Upper lobe of right lung (tissue), 1 donor: Measurements from ENCODE around the gene MESD. TPM values are rescaled to one million over a fixed set of nuclear protein-coding genes. Genes with fewer than 3 reads are reported as not detected.

Experiments
- ATAC-seq: fragments of 200-7000 bp; cut with Tn5 transposase; one replicate; pipeline ENCODE4 v1.9.1; 2020; ENCODE audit warnings: mild to moderate bottlenecking, moderate library complexity
- DNase-seq: peaks from one replicate; pipeline ENCODE4 v3.0.0-alpha.2; 2020
- H3K27ac ChIP-seq: fragments of 200-600 bp; one replicate; pipeline ENCODE4 v1.8.0; 2022
- H3K27me3 ChIP-seq: fragments of 200-600 bp; one replicate; pipeline ENCODE4 v1.8.0; 2022; ENCODE audit warnings: mild to moderate bottlenecking
- H3K36me3 ChIP-seq: fragments of 200-600 bp; one replicate; pipeline ENCODE4 v1.8.0; 2022
- H3K4me1 ChIP-seq: fragments of 200-600 bp; one replicate; pipeline ENCODE4 v1.8.0; 2022
- H3K4me3 ChIP-seq: fragments of 200-600 bp; one replicate; pipeline ENCODE4 v1.8.0; 2022; ENCODE audit warnings: mild to moderate bottlenecking
- H3K9me3 ChIP-seq: fragments of 200-600 bp; one replicate; pipeline ENCODE4 v1.8.0; 2022
- intact Hi-C: fragments of 100-400 bp; cut with DNase I; formaldehyde crosslinking; loops from one replicate; pipeline ENCODE4 v1.11.0; 2022
- total RNA-seq: library from RNA; stranded (reverse); fragmentation: NEBNext Ultra II Directional; extraction: Animal tissue kit (Norgen Biotek cat#: 25700); gene quantifications from one replicate; pipeline ENCODE4 v1.2.1, GENCODE V29; 2021
- TF ChIP-seq, protein P1 (sequence below): fragments of 200-600 bp; IDR thresholded peaks from one replicate; pipeline ENCODE4 v1.8.0; 2022; ENCODE audit warnings: antibody characterized with exemption
- donor health status: DM: no; HTN: yes; CAD: no; lungs with severe emphysema.

MESD gene
- total RNA-seq, 1 donor from 2014 or later: 26.7 TPM

- H3K36me3 ChIP-seq: no peaks in the 10 kb centered on the region
- intact Hi-C loops: no loop called here
Observed at GRCh38 chr15:81013396-81013929, 23.8 kb upstream of the MESD start.

GRCh38 chr15:81012588-81012987, 23.0 kb upstream of the MESD start:
- peaks cover 14% of the 10 kb centered on the region for H3K4me1 ChIP-seq
- ATAC-seq: no peak
- TF ChIP-seq, protein P1, sequence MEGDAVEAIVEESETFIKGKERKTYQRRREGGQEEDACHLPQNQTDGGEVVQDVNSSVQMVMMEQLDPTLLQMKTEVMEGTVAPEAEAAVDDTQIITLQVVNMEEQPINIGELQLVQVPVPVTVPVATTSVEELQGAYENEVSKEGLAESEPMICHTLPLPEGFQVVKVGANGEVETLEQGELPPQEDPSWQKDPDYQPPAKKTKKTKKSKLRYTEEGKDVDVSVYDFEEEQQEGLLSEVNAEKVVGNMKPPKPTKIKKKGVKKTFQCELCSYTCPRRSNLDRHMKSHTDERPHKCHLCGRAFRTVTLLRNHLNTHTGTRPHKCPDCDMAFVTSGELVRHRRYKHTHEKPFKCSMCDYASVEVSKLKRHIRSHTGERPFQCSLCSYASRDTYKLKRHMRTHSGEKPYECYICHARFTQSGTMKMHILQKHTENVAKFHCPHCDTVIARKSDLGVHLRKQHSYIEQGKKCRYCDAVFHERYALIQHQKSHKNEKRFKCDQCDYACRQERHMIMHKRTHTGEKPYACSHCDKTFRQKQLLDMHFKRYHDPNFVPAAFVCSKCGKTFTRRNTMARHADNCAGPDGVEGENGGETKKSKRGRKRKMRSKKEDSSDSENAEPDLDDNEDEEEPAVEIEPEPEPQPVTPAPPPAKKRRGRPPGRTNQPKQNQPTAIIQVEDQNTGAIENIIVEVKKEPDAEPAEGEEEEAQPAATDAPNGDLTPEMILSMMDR: no peak
- no peaks in the 10 kb centered on the region for H3K9me3 ChIP-seq
- DNase-seq: no peak
- H3K27me3 ChIP-seq: no peaks in the 10 kb centered on the region
- no peak overlapping the region for H3K27ac ChIP-seq
- intact Hi-C loops: no loop called here
- H3K36me3 ChIP-seq: no peaks in the 10 kb centered on the region
- H3K4me3 ChIP-seq: no peak overlapping the region

More at GRCh38 chr15:81013396-81013929, 23.8 kb upstream of the MESD start:
- Histone ChIP-seq H3K27me3 (no peaks in the 10 kb centered on the region), H3K27ac (no peak overlapping the region), H3K4me3 (no peak overlapping the region), H3K9me3 (no peaks in the 10 kb centered on the region), H3K4me1 (peaks cover 14% of the 10 kb centered on the region)
- DNase-seq: no peak
- ATAC-seq: peak; percentile 68
- TF ChIP-seq, protein P1: no peak

DNA sequence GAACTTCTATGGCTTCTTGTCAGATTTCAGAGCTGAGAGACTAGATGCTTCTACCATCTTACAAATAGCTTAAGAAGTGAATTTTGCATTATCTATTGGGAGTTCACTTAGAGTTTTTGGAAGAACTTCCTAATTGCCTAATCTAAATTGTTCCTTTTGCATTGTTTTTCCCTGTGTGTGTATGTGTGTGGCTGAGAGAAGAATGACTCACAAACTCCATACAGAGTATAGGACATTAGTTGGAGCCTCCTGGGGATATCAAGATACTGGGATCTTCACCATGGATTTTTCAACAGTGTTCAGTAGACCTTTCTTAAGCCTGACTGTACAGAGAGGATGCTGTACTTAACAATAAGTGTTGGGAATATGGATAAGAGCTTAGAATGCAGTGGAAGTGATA, 22.0 kb upstream of the MESD start:
- H3K36me3 ChIP-seq: no peaks in the 10 kb centered on the region

DNA sequence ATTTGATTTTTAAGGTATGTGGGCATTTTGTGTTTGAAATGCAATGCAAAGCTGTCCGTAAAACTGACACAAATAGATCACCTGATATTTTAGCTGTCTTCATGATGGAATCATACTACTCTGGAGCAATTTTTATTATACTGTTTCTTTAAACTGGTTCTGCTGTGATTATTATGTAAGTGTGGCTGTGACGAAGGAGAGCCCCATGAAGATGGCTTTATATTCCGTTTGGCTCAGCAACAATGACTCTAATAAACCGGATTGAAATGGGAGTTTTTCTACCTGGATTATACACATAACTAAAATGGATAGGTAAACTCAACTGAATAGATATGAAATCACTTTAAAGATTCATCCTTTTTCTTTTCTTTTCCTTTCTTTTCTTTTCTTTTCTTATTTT, 20.5 kb upstream of the MESD start:
- Histone ChIP-seq H3K27me3 (no peaks in the 10 kb centered on the region), H3K36me3 (no peaks in the 10 kb centered on the region), H3K9me3 (no peaks in the 10 kb centered on the region), H3K27ac (no peak overlapping the region), H3K4me3 (no peak overlapping the region), H3K4me1 (peaks cover 12% of the 10 kb centered on the region)
- DNase-seq: no peak
- TF ChIP-seq, protein P1: no peak
- intact Hi-C loops: no loop called here
- no peak for ATAC-seq

More for the DNA sequence above, 22.0 kb upstream of the MESD start:
- no peak overlapping the region for H3K27ac ChIP-seq
- ATAC-seq (no peak), DNase-seq (no peak)
- no peak overlapping the region for H3K4me3 ChIP-seq
- no peaks in the 10 kb centered on the region for H3K27me3 ChIP-seq
- intact Hi-C loops: no loop called here
- no peaks in the 10 kb centered on the region for H3K9me3 ChIP-seq
- peaks cover 14% of the 10 kb centered on the region for H3K4me1 ChIP-seq
- TF ChIP-seq, protein P1: no peak

GRCh38 chr15:81008312-81008711, 18.7 kb upstream of the MESD start:
- Histone ChIP-seq H3K27ac (no peak overlapping the region), H3K4me3 (no peak overlapping the region), H3K27me3 (no peaks in the 10 kb centered on the region), H3K4me1 (peaks cover 25% of the 10 kb centered on the region), H3K9me3 (no peaks in the 10 kb centered on the region), H3K36me3 (peaks cover 14% of the 10 kb centered on the region)
- intact Hi-C loops: no loop called here
- TF ChIP-seq, protein P1: no peak
- DNase-seq (no peak), ATAC-seq (no peak)
